ENCODE data around the gene NXPE3.

Gene NXPE3

GRCh38 chr3:101827211-101828174, 48.5 kb downstream of the NXPE3 start:
- Histone ChIP-seq H3K4me3 (ENCODE audit: low read depth in 1 of 2, low read length in 2 of 2) (peak overlapping the region; percentile 69 to 89), H3K36me3 (ENCODE audit: control insufficient read depth in 1 of 2, insufficient read depth in 2 of 2, low read length in 2 of 2) (no peaks in the 10 kb centered on the region), H3K27me3 (ENCODE audit: control insufficient read depth in 1 of 2, insufficient read depth in 2 of 2, low read length in 2 of 2) (no peaks in the 10 kb centered on the region), H3K4me1 (ENCODE audit: control insufficient read depth in 1 of 2, insufficient read depth in 2 of 2, low read length in 2 of 2) (peaks cover 23 to 26% of the 10 kb centered on the region in 2 donors), H3K27ac (ENCODE audit: low read depth, low read length) (peak overlapping the region; percentile 60), H3K9me3 (ENCODE audit: control insufficient read depth in 1 of 2, low read length in 2 of 2) (no peaks in the 10 kb centered on the region), H3K9ac (ENCODE audit: low read depth in 1 of 2, low read length in 2 of 2) (peak overlapping the region; percentile 65 to 76)

- H3K9me3 ChIP-seq (ENCODE audit: control insufficient read depth in 1 of 2, low read length in 2 of 2): no peaks in the 10 kb centered on the region
- H3K36me3 ChIP-seq (ENCODE audit: control insufficient read depth in 1 of 2, insufficient read depth in 2 of 2, low read length in 2 of 2): no peaks in the 10 kb centered on the region
- peak overlapping the region; percentile 65 to 76 for H3K9ac ChIP-seq (ENCODE audit: low read depth in 1 of 2, low read length in 2 of 2)
- no peak overlapping the region for H3K27ac ChIP-seq (ENCODE audit: low read depth, low read length)
- peak overlapping the region; percentile 69 to 89 for H3K4me3 ChIP-seq (ENCODE audit: low read depth in 1 of 2, low read length in 2 of 2)
- H3K27me3 ChIP-seq (ENCODE audit: control insufficient read depth in 1 of 2, insufficient read depth in 2 of 2, low read length in 2 of 2): no peaks in the 10 kb centered on the region
- peaks cover 23 to 28% of the 10 kb centered on the region in 2 donors for H3K4me1 ChIP-seq (ENCODE audit: control insufficient read depth in 1 of 2, insufficient read depth in 2 of 2, low read length in 2 of 2)
These were observed 49.3 kb downstream of the NXPE3 start for GRCh38 chr3:101828276-101828675.

- peaks cover 29 to 34% of the 10 kb centered on the region in 2 donors for H3K4me1 ChIP-seq (ENCODE audit: control insufficient read depth in 1 of 2, insufficient read depth in 2 of 2, low read length in 2 of 2)
- H3K9me3 ChIP-seq (ENCODE audit: control insufficient read depth in 1 of 2, low read length in 2 of 2): no peaks in the 10 kb centered on the region
- H3K27me3 ChIP-seq (ENCODE audit: control insufficient read depth in 1 of 2, insufficient read depth in 2 of 2, low read length in 2 of 2): no peaks in the 10 kb centered on the region
- peak overlapping the region; percentile 65 to 76 for H3K9ac ChIP-seq (ENCODE audit: low read depth in 1 of 2, low read length in 2 of 2)
- no peaks in the 10 kb centered on the region for H3K36me3 ChIP-seq (ENCODE audit: control insufficient read depth in 1 of 2, insufficient read depth in 2 of 2, low read length in 2 of 2)
- peak overlapping the region; percentile 63 for H3K27ac ChIP-seq (ENCODE audit: low read depth, low read length)
- peak overlapping the region; percentile 69 to 89 for H3K4me3 ChIP-seq (ENCODE audit: low read depth in 1 of 2, low read length in 2 of 2)
These were observed 49.9 kb downstream of the NXPE3 start for GRCh38 chr3:101828691-101829436.

- Histone ChIP-seq H3K9me3 (ENCODE audit: control insufficient read depth in 1 of 2, low read length in 2 of 2) (no peaks in the 10 kb centered on the region), H3K9ac (ENCODE audit: low read depth in 1 of 2, low read length in 2 of 2) (peak overlapping the region; percentile 28 to 65), H3K4me1 (ENCODE audit: control insufficient read depth in 1 of 2, insufficient read depth in 2 of 2, low read length in 2 of 2) (peaks cover 33 to 37% of the 10 kb centered on the region in 2 donors), H3K27ac (ENCODE audit: low read depth, low read length) (peak overlapping the region; percentile 63), H3K27me3 (ENCODE audit: control insufficient read depth in 1 of 2, insufficient read depth in 2 of 2, low read length in 2 of 2) (no peaks in the 10 kb centered on the region), H3K4me3 (ENCODE audit: low read depth in 1 of 2, low read length in 2 of 2) (peak overlapping the region; percentile 69 to 89), H3K36me3 (ENCODE audit: control insufficient read depth in 1 of 2, insufficient read depth in 2 of 2, low read length in 2 of 2) (no peaks in the 10 kb centered on the region)
These were observed 50.4 kb downstream of the NXPE3 start for GRCh38 chr3:101829437-101829830.

- Histone ChIP-seq H3K27ac (ENCODE audit: low read depth, low read length) (no peak overlapping the region), H3K36me3 (ENCODE audit: control insufficient read depth in 1 of 2, insufficient read depth in 2 of 2, low read length in 2 of 2) (no peaks in the 10 kb centered on the region), H3K9ac (ENCODE audit: low read depth in 1 of 2, low read length in 2 of 2) (no peak overlapping the region)
These were observed 50.9 kb downstream of the NXPE3 start for GRCh38 chr3:101829874-101830273.

GRCh38 chr3:101833446-101833974, 54.5 kb downstream of the NXPE3 start:
- no peaks in the 10 kb centered on the region for H3K27me3 ChIP-seq (ENCODE audit: control insufficient read depth in 1 of 2, insufficient read depth in 2 of 2, low read length in 2 of 2)
- no peaks in the 10 kb centered on the region for H3K36me3 ChIP-seq (ENCODE audit: control insufficient read depth in 1 of 2, insufficient read depth in 2 of 2, low read length in 2 of 2)
- H3K9me3 ChIP-seq (ENCODE audit: control insufficient read depth in 1 of 2, low read length in 2 of 2): no peaks in the 10 kb centered on the region
- H3K4me1 ChIP-seq (ENCODE audit: control insufficient read depth in 1 of 2, insufficient read depth in 2 of 2, low read length in 2 of 2): peaks cover 26 to 39% of the 10 kb centered on the region in 2 donors
- H3K27ac ChIP-seq (ENCODE audit: low read depth, low read length): no peak overlapping the region
- H3K9ac ChIP-seq (ENCODE audit: low read depth in 1 of 2, low read length in 2 of 2): no peak overlapping the region
- H3K4me3 ChIP-seq (ENCODE audit: low read depth in 1 of 2, low read length in 2 of 2): no peak overlapping the region

More at GRCh38 chr3:101829874-101830273, 50.9 kb downstream of the NXPE3 start:
- peaks cover 33 to 37% of the 10 kb centered on the region in 2 donors for H3K4me1 ChIP-seq (ENCODE audit: control insufficient read depth in 1 of 2, insufficient read depth in 2 of 2, low read length in 2 of 2)
- H3K27me3 ChIP-seq (ENCODE audit: control insufficient read depth in 1 of 2, insufficient read depth in 2 of 2, low read length in 2 of 2): no peaks in the 10 kb centered on the region
- no peaks in the 10 kb centered on the region for H3K9me3 ChIP-seq (ENCODE audit: control insufficient read depth in 1 of 2, low read length in 2 of 2)
- H3K4me3 ChIP-seq (ENCODE audit: low read depth in 1 of 2, low read length in 2 of 2): no peak overlapping the region

- H3K4me1 ChIP-seq (ENCODE audit: control insufficient read depth in 1 of 2, insufficient read depth in 2 of 2, low read length in 2 of 2): peaks cover 14 to 30% of the 10 kb centered on the region in 2 donors
- no peaks in the 10 kb centered on the region for H3K36me3 ChIP-seq (ENCODE audit: control insufficient read depth in 1 of 2, insufficient read depth in 2 of 2, low read length in 2 of 2)
- H3K4me3 ChIP-seq (ENCODE audit: low read depth in 1 of 2, low read length in 2 of 2): no peak overlapping the region
- no peak overlapping the region for H3K27ac ChIP-seq (ENCODE audit: low read depth, low read length)
- H3K9ac ChIP-seq (ENCODE audit: low read depth in 1 of 2, low read length in 2 of 2): no peak overlapping the region
- H3K9me3 ChIP-seq (ENCODE audit: control insufficient read depth in 1 of 2, low read length in 2 of 2): no peaks in the 10 kb centered on the region
- H3K27me3 ChIP-seq (ENCODE audit: control insufficient read depth in 1 of 2, insufficient read depth in 2 of 2, low read length in 2 of 2): no peaks in the 10 kb centered on the region
These were observed 56.7 kb downstream of the NXPE3 start for GRCh38 chr3:101835676-101836075.

- no peak overlapping the region for H3K27ac ChIP-seq (ENCODE audit: low read depth, low read length)
- H3K9ac ChIP-seq (ENCODE audit: low read depth in 1 of 2, low read length in 2 of 2): no peak overlapping the region
- peaks cover 14 to 30% of the 10 kb centered on the region in 2 donors for H3K4me1 ChIP-seq (ENCODE audit: control insufficient read depth in 1 of 2, insufficient read depth in 2 of 2, low read length in 2 of 2)
These were observed 57.1 kb downstream of the NXPE3 start for GRCh38 chr3:101836160-101836559.

GRCh38 chr3:101836652-101837598, 57.9 kb downstream of the NXPE3 start:
- Histone ChIP-seq H3K27ac (ENCODE audit: low read depth, low read length) (no peak overlapping the region), H3K9me3 (ENCODE audit: control insufficient read depth in 1 of 2, low read length in 2 of 2) (no peaks in the 10 kb centered on the region), H3K4me3 (ENCODE audit: low read depth in 1 of 2, low read length in 2 of 2) (no peak overlapping the region), H3K36me3 (ENCODE audit: control insufficient read depth in 1 of 2, insufficient read depth in 2 of 2, low read length in 2 of 2) (no peaks in the 10 kb centered on the region), H3K27me3 (ENCODE audit: control insufficient read depth in 1 of 2, insufficient read depth in 2 of 2, low read length in 2 of 2) (no peaks in the 10 kb centered on the region), H3K9ac (ENCODE audit: low read depth in 1 of 2, low read length in 2 of 2) (no peak overlapping the region), H3K4me1 (ENCODE audit: control insufficient read depth in 1 of 2, insufficient read depth in 2 of 2, low read length in 2 of 2) (peaks cover 14 to 30% of the 10 kb centered on the region in 2 donors)

More at GRCh38 chr3:101836160-101836559, 57.1 kb downstream of the NXPE3 start:
- Histone ChIP-seq H3K9me3 (ENCODE audit: control insufficient read depth in 1 of 2, low read length in 2 of 2) (no peaks in the 10 kb centered on the region), H3K36me3 (ENCODE audit: control insufficient read depth in 1 of 2, insufficient read depth in 2 of 2, low read length in 2 of 2) (no peaks in the 10 kb centered on the region), H3K27me3 (ENCODE audit: control insufficient read depth in 1 of 2, insufficient read depth in 2 of 2, low read length in 2 of 2) (no peaks in the 10 kb centered on the region), H3K4me3 (ENCODE audit: low read depth in 1 of 2, low read length in 2 of 2) (no peak overlapping the region)
